Neural progenitor cell (in vitro differentiated cells): ENCODE data around the gene GRK1. TPM values are rescaled to one million over a fixed set of nuclear protein-coding genes. Genes with fewer than 3 reads are reported as not detected.

Experiments used
- DNase-seq: peaks from one replicate; pipeline ENCODE4 v3.0.0-alpha.2; 2016; ENCODE audit warnings: low spot score
- H2AFZ ChIP-seq: fragments of 200-600 bp; sonication (generic); replicated peaks from 2 replicates; pipeline ENCODE4 v1.6.1; 2016; ENCODE audit warnings: antibody characterized with exemption
- H3F3A ChIP-seq: fragments of 200-600 bp; sonication (generic); 2 replicates; pipeline ENCODE4 v1.6.1; 2016; ENCODE audit warnings: antibody characterized with exemption, low read depth
- H3K27ac ChIP-seq: fragments of 200-600 bp; sonication (generic); 2 replicates; pipeline ENCODE4 v1.5.1; 2016; ENCODE audit warnings: mild to moderate bottlenecking
- H3K27me3 ChIP-seq: fragments of 200-600 bp; sonication (generic); 2 replicates; pipeline ENCODE4 v1.6.1; 2016; ENCODE audit warnings: mild to moderate bottlenecking, moderate library complexity
- H3K36me3 ChIP-seq: fragments of 200-600 bp; sonication (generic); 2 replicates; pipeline ENCODE4 v1.5.1; 2016
- H3K4me1 ChIP-seq: fragments of 200-600 bp; sonication (generic); 2 replicates; pipeline ENCODE4 v1.6.1; 2016; ENCODE audit warnings: mixed run types
- H3K4me2 ChIP-seq: fragments of 200-600 bp; sonication (generic); 2 replicates; pipeline ENCODE4 v1.6.1; 2016
- H3K4me3 ChIP-seq: fragments of 200-600 bp; sonication (generic); 2 replicates; pipeline ENCODE4 v1.5.1; 2016
- H3K79me2 ChIP-seq: fragments of 200-600 bp; sonication (generic); 2 replicates; pipeline ENCODE4 v1.6.1; 2016; ENCODE audit warnings: low read depth
- H3K9ac ChIP-seq: fragments of 200-600 bp; sonication (generic); 2 replicates; pipeline ENCODE4 v1.6.1; 2016
- H3K9me3 ChIP-seq: fragments of 200-600 bp; sonication (generic); 2 replicates; pipeline ENCODE4 v1.5.1; 2016; ENCODE audit warnings: low read depth
- H4K20me1 ChIP-seq: fragments of 200-600 bp; sonication (generic); 2 replicates; pipeline ENCODE4 v1.6.1; 2016; ENCODE audit warnings: low read depth
- H3K27ac Mint-ChIP-seq: 3 replicates; pipeline ENCODE4 v1.8.0; 2021; ENCODE audit warnings: mixed read lengths
- H3K27me3 Mint-ChIP-seq: 2 replicates; pipeline ENCODE4 v1.8.0; 2022; ENCODE audit warnings: low read depth, mild to moderate bottlenecking, inconsistent platforms, moderate library complexity, mixed read lengths; ENCODE audit not compliant: insufficient read depth
- H3K36me3 Mint-ChIP-seq: 3 replicates; pipeline ENCODE4 v1.8.0; 2021; ENCODE audit warnings: mixed read lengths
- H3K4me1 Mint-ChIP-seq: 3 replicates; pipeline ENCODE4 v1.8.0; 2021; ENCODE audit warnings: mixed read lengths
- H3K4me3 Mint-ChIP-seq: 3 replicates; pipeline ENCODE4 v1.8.0; 2021; ENCODE audit warnings: mild to moderate bottlenecking, moderate library complexity, mixed read lengths
- H3K9me3 Mint-ChIP-seq: 3 replicates; pipeline ENCODE4 v1.8.0; 2020; ENCODE audit warnings: mixed read lengths
- CTCF ChIP-seq: fragments of 200-600 bp; sonication (generic); IDR thresholded peaks from 2 replicates; pipeline ENCODE4 v1.5.1; 2017; ENCODE audit warnings: antibody characterized with exemption, mild to moderate bottlenecking
- EZH2 ChIP-seq: fragments of 200-600 bp; sonication (generic); IDR thresholded peaks from 2 replicates; pipeline ENCODE4 v1.6.1; 2017; ENCODE audit warnings: antibody characterized with exemption, mild to moderate bottlenecking, moderate library complexity
- EZH2phosphoT487 ChIP-seq: fragments of 200-600 bp; sonication (generic); IDR thresholded peaks from 2 replicates; pipeline ENCODE4 v1.6.1; 2017; ENCODE audit warnings: antibody characterized with exemption
- total RNA-seq: library from RNA; depleted of rRNA; stranded (reverse); fragments of >200 nt; gene quantifications from 2 replicates; pipeline ENCODE4 v1.2.3, GENCODE V29; 2015; ENCODE audit warnings: low replicate concordance

The GRK1 gene
- 0.40 TPM in 1 of 2 replicates, not detected in the other for total RNA-seq

GRCh38 chr13:113666951-113667701 is at the start of gene GRK1:
GRK1 (plus strand) TSS chr13:113667219; CDS start chr13:113667387, 168 bp downstream.
- no peaks in the 10 kb centered on the region for H3K4me1 ChIP-seq
- Mint-ChIP-seq H3K4me1 (peaks cover 8% of the 10 kb centered on the region), H3K27ac (no peak within 1 kb of the TSS), H3K27me3 (peaks cover 8% of the 10 kb centered on the region), H3K36me3 (no peaks in the 10 kb centered on the region), H3K9me3 (peaks cover 2% of the 10 kb centered on the region), H3K4me3 (no peak within 1 kb of the TSS)
- H3K4me3 ChIP-seq: no peak within 1 kb of the TSS
- no peak within 1 kb of the TSS for H3K4me2 ChIP-seq
- H3K79me2 ChIP-seq: no peaks in the 10 kb centered on the region
- no peaks in the 10 kb centered on the region for H3K27me3 ChIP-seq
- H3K27ac ChIP-seq: no peak within 1 kb of the TSS
- H3K36me3 ChIP-seq: no peaks in the 10 kb centered on the region
- TF ChIP-seq EZH2phosphoT487: no peak
- TF ChIP-seq EZH2: no peak
- TF ChIP-seq CTCF: no peak
- H4K20me1 ChIP-seq: no peaks in the 10 kb centered on the region
- no peak within 1 kb of the TSS for H2AFZ ChIP-seq
- DNase-seq: peak; percentile 16
- no peaks in the 10 kb centered on the region for H3F3A ChIP-seq
- H3K9ac ChIP-seq: no peak within 1 kb of the TSS
- H3K9me3 ChIP-seq: no peaks in the 10 kb centered on the region

- H3K4me3 Mint-ChIP-seq: no peak overlapping the region
Measured at GRCh38 chr13:113617961-113618360, 49.1 kb upstream of the GRK1 start.

GRCh38 chr13:113618455-113618854 is 48.6 kb upstream of the GRK1 start:
- TF ChIP-seq EZH2 (no peak), EZH2phosphoT487 (no peak), CTCF (no peak)
- H3K9ac ChIP-seq: no peak overlapping the region
- no peak overlapping the region for H2AFZ ChIP-seq
- H3K4me3 ChIP-seq: no peak overlapping the region
- H3K4me1 ChIP-seq: peaks cover 17% of the 10 kb centered on the region
- DNase-seq: no peak
- peaks cover 11% of the 10 kb centered on the region for H3K4me1 Mint-ChIP-seq
- H3F3A ChIP-seq: peaks cover 20% of the 10 kb centered on the region
- no peaks in the 10 kb centered on the region for H3K27me3 ChIP-seq
- H3K9me3 Mint-ChIP-seq: peaks cover 6% of the 10 kb centered on the region
- H3K36me3 Mint-ChIP-seq: peaks cover 32% of the 10 kb centered on the region
- peaks cover 5% of the 10 kb centered on the region for H3K27me3 Mint-ChIP-seq
- H3K36me3 ChIP-seq: peaks cover 12% of the 10 kb centered on the region
- peaks cover 94% of the 10 kb centered on the region for H3K79me2 ChIP-seq
- no peak overlapping the region for H3K4me2 ChIP-seq
- no peak overlapping the region for H3K27ac ChIP-seq
- H4K20me1 ChIP-seq: peaks cover 56% of the 10 kb centered on the region
- no peaks in the 10 kb centered on the region for H3K9me3 ChIP-seq
- no peak overlapping the region for H3K27ac Mint-ChIP-seq
- H3K4me3 Mint-ChIP-seq: no peak overlapping the region

More at GRCh38 chr13:113617961-113618360, 49.1 kb upstream of the GRK1 start:
- Histone ChIP-seq H3K4me1 (peaks cover 17% of the 10 kb centered on the region), H3K27me3 (no peaks in the 10 kb centered on the region), H4K20me1 (peaks cover 56% of the 10 kb centered on the region), H3K79me2 (peaks cover 94% of the 10 kb centered on the region), H3K27ac (no peak overlapping the region), H3K4me3 (no peak overlapping the region), H3K36me3 (peaks cover 8% of the 10 kb centered on the region), H3K9ac (no peak overlapping the region), H2AFZ (no peak overlapping the region), H3F3A (peaks cover 20% of the 10 kb centered on the region), H3K9me3 (no peaks in the 10 kb centered on the region), H3K4me2 (no peak overlapping the region)
- Mint-ChIP-seq H3K4me1 (peaks cover 11% of the 10 kb centered on the region), H3K27me3 (peaks cover 5% of the 10 kb centered on the region), H3K9me3 (peaks cover 6% of the 10 kb centered on the region), H3K27ac (no peak overlapping the region), H3K36me3 (peaks cover 29% of the 10 kb centered on the region)
- DNase-seq: no peak
- no peak for TF ChIP-seq EZH2phosphoT487
- no peak for TF ChIP-seq EZH2
- TF ChIP-seq CTCF: no peak
